IPS-20b (cell line): ENCODE data around the gene KLK3.

Experiments
- H3K27ac ChIP-seq: one replicate; pipeline ENCODE4 v1.5.1; 2013; ENCODE audit warnings: low read length
- H3K27me3 ChIP-seq: 2 replicates; pipeline ENCODE4 v1.6.1; 2013; ENCODE audit warnings: mild to moderate bottlenecking, low read length, inconsistent platforms; ENCODE audit not compliant: insufficient read depth
- H3K36me3 ChIP-seq: 2 replicates; pipeline ENCODE4 v1.6.1; 2013; ENCODE audit warnings: low read depth, mild to moderate bottlenecking, inconsistent platforms, low read length, moderate library complexity; ENCODE audit not compliant: insufficient read depth
- H3K4me1 ChIP-seq: 2 replicates; pipeline ENCODE4 v1.6.1; 2013; ENCODE audit warnings: mild to moderate bottlenecking, control low read depth, inconsistent platforms, low read length, moderate library complexity; ENCODE audit not compliant: insufficient read depth
- H3K4me3 ChIP-seq: 2 replicates; pipeline ENCODE4 v1.5.1; 2013; ENCODE audit warnings: mild to moderate bottlenecking, low read length, inconsistent platforms
- H3K9ac ChIP-seq: 2 replicates; pipeline ENCODE4 v1.6.1; 2013; ENCODE audit warnings: low read depth, mild to moderate bottlenecking, inconsistent platforms, low read length, moderate library complexity
- H3K9me3 ChIP-seq: 2 replicates; pipeline ENCODE4 v1.6.1; 2013; ENCODE audit warnings: mild to moderate bottlenecking, low read depth, low read length, inconsistent platforms; ENCODE audit not compliant: insufficient read depth

Gene KLK3

GRCh38 chr19:50820549-50821247 is 34.0 kb upstream of the KLK3 start:
- Histone ChIP-seq H3K4me3 (peak overlapping the region; percentile 59; the same call in 1 of the 2 replicates), H3K9me3 (peaks cover 4% of the 10 kb centered on the region), H3K27me3 (peaks cover 52% of the 10 kb centered on the region), H3K4me1 (peaks cover 3% of the 10 kb centered on the region; the same call in 1 of the 2 replicates), H3K27ac (no peak overlapping the region), H3K36me3 (no peaks in the 10 kb centered on the region), H3K9ac (no peak overlapping the region)

GRCh38 chr19:50821248-50821612 is 33.5 kb upstream of the KLK3 start:
- no peak overlapping the region for H3K27ac ChIP-seq
- H3K9ac ChIP-seq, result no peak overlapping the region
- no peaks in the 10 kb centered on the region for H3K36me3 ChIP-seq
- H3K4me3 ChIP-seq, result peak overlapping the region; percentile 26; the same call in 1 of the 2 replicates
- peaks cover 52% of the 10 kb centered on the region for H3K27me3 ChIP-seq
- H3K9me3 ChIP-seq, result peaks cover 4% of the 10 kb centered on the region
- H3K4me1 ChIP-seq, result peaks cover 3% of the 10 kb centered on the region; the same call in 1 of the 2 replicates

- H3K4me3 ChIP-seq, result no peak overlapping the region
- peaks cover 3% of the 10 kb centered on the region; the same call in 1 of the 2 replicates for H3K4me1 ChIP-seq
- H3K27ac ChIP-seq, result no peak overlapping the region
- peaks cover 4% of the 10 kb centered on the region for H3K9me3 ChIP-seq
- H3K27me3 ChIP-seq, result peaks cover 52% of the 10 kb centered on the region
- no peaks in the 10 kb centered on the region for H3K36me3 ChIP-seq
- H3K9ac ChIP-seq, result no peak overlapping the region
These were observed 33.1 kb upstream of the KLK3 start for GRCh38 chr19:50821622-50822021.

- Histone ChIP-seq H3K27me3 (peaks cover 45% of the 10 kb centered on the region), H3K4me3 (no peak overlapping the region), H3K4me1 (peaks cover 3% of the 10 kb centered on the region; the same call in 1 of the 2 replicates), H3K27ac (no peak overlapping the region), H3K9ac (no peak overlapping the region), H3K9me3 (peaks cover 4% of the 10 kb centered on the region), H3K36me3 (no peaks in the 10 kb centered on the region)
These were observed 32.0 kb upstream of the KLK3 start for GRCh38 chr19:50822661-50823208.

- Histone ChIP-seq H3K27ac (no peak within 1 kb of the TSS), H3K9ac (no peak within 1 kb of the TSS), H3K36me3 (no peaks in the 10 kb centered on the region), H3K9me3 (peaks cover 4% of the 10 kb centered on the region), H3K27me3 (peaks cover 42% of the 10 kb centered on the region), H3K4me1 (peaks cover 3% of the 10 kb centered on the region; the same call in 1 of the 2 replicates), H3K4me3 (no peak within 1 kb of the TSS)
These were observed 31.2 kb upstream of the KLK3 start, which contains the start of gene KLK1 for GRCh38 chr19:50823389-50824042. TSS of gene KLK1 (minus strand) at chr19:50823787. CDS start at chr19:50823748, 39 bp downstream.

GRCh38 chr19:50826492-50827240 is 28.0 kb upstream of the KLK3 start:
- Histone ChIP-seq H3K4me1 (no peaks in the 10 kb centered on the region), H3K27me3 (peaks cover 12% of the 10 kb centered on the region), H3K36me3 (no peaks in the 10 kb centered on the region), H3K27ac (no peak overlapping the region), H3K9ac (no peak overlapping the region), H3K4me3 (no peak overlapping the region), H3K9me3 (peaks cover 4% of the 10 kb centered on the region)

GRCh38 chr19:50827476-50827875 is 27.2 kb upstream of the KLK3 start:
- H3K9ac ChIP-seq, result no peak overlapping the region
- peaks cover 4% of the 10 kb centered on the region for H3K27me3 ChIP-seq
- H3K4me3 ChIP-seq, result no peak overlapping the region
- H3K36me3 ChIP-seq, result no peaks in the 10 kb centered on the region
- no peaks in the 10 kb centered on the region for H3K4me1 ChIP-seq
- peaks cover 4% of the 10 kb centered on the region for H3K9me3 ChIP-seq
- H3K27ac ChIP-seq, result no peak overlapping the region

- no peak overlapping the region for H3K4me3 ChIP-seq
- no peak overlapping the region for H3K9ac ChIP-seq
- H3K36me3 ChIP-seq, result no peaks in the 10 kb centered on the region
- H3K27me3 ChIP-seq, result peaks cover 12% of the 10 kb centered on the region
- peaks cover 4% of the 10 kb centered on the region; the same call in 1 of the 2 replicates for H3K9me3 ChIP-seq
- H3K4me1 ChIP-seq, result no peaks in the 10 kb centered on the region
- H3K27ac ChIP-seq, result no peak overlapping the region
These were observed 24.9 kb upstream of the KLK3 start for GRCh38 chr19:50829801-50830200.

GRCh38 chr19:50830266-50831025 is 24.3 kb upstream of the KLK3 start:
- H3K27ac ChIP-seq, result no peak overlapping the region
- H3K4me1 ChIP-seq, result no peaks in the 10 kb centered on the region
- H3K36me3 ChIP-seq, result no peaks in the 10 kb centered on the region
- no peak overlapping the region for H3K9ac ChIP-seq
- no peak overlapping the region for H3K4me3 ChIP-seq
- H3K9me3 ChIP-seq, result peaks cover under 1% of the 10 kb centered on the region; the same call in 1 of the 2 replicates
- H3K27me3 ChIP-seq, result peaks cover 19% of the 10 kb centered on the region

GRCh38 chr19:50831026-50831396 is 23.7 kb upstream of the KLK3 start:
- Histone ChIP-seq H3K27ac (no peak overlapping the region), H3K36me3 (no peaks in the 10 kb centered on the region), H3K27me3 (peaks cover 23% of the 10 kb centered on the region)

GRCh38 chr19:50832666-50833065 is 22.0 kb upstream of the KLK3 start:
- H3K9me3 ChIP-seq, result no peaks in the 10 kb centered on the region; the same call in 1 of the 2 replicates
- H3K36me3 ChIP-seq, result no peaks in the 10 kb centered on the region
- H3K4me1 ChIP-seq, result no peaks in the 10 kb centered on the region; the same call in 1 of the 2 replicates
- H3K9ac ChIP-seq, result no peak overlapping the region
- no peak overlapping the region for H3K27ac ChIP-seq
- H3K4me3 ChIP-seq, result no peak overlapping the region
- peaks cover 39% of the 10 kb centered on the region for H3K27me3 ChIP-seq

More at GRCh38 chr19:50831026-50831396, 23.7 kb upstream of the KLK3 start:
- Histone ChIP-seq H3K9ac (no peak overlapping the region), H3K4me1 (no peaks in the 10 kb centered on the region), H3K4me3 (no peak overlapping the region), H3K9me3 (no peaks in the 10 kb centered on the region; the same call in 1 of the 2 replicates)
